Stimulated activated naive CD8-positive, alpha-beta T cell treated with anti-CD3 and anti-CD28 coated beads, Interleukin-15, amount 100 ng/mL, for 72 hours (primary cell): ENCODE results near the gene PDZD2.
"Not testable (repeated sequence)": the region's sequence is repeated elsewhere in the genome, so short reads cannot be mapped to it uniquely, and the experiment has no call there.

Experiments
- ATAC-seq: fragments of 150-1000 bp; cut with Tn5 transposase; 2 replicates; pipeline ENCODE4 v1.10.0; 2021; ENCODE audit warnings: mild to moderate bottlenecking, moderate library complexity
- DNase-seq, 2 donors: peaks; one replicate each; pipeline ENCODE4 v3.0.0; 2021 to 2022
- H3K27ac Mint-ChIP-seq, 2 donors: one replicate each; pipeline ENCODE4 v1.8.0; 2022; ENCODE audit warnings: mild to moderate bottlenecking in 2 of 2, mixed read lengths in 2 of 2, moderate library complexity in 2 of 2
- H3K27me3 Mint-ChIP-seq: one replicate; pipeline ENCODE4 v1.8.0; 2022; ENCODE audit warnings: mixed read lengths
- H3K4me1 Mint-ChIP-seq: one replicate; pipeline ENCODE4 v1.8.0; 2022; ENCODE audit warnings: mild to moderate bottlenecking, mixed read lengths
- H3K4me3 Mint-ChIP-seq, 2 donors: one replicate each; pipeline ENCODE4 v1.8.0; 2022; ENCODE audit warnings: mild to moderate bottlenecking in 2 of 2, mixed read lengths in 2 of 2, moderate library complexity in 1 of 2
- H3K9me3 Mint-ChIP-seq, 2 donors: one replicate each; pipeline ENCODE4 v1.8.0; 2022; ENCODE audit warnings: mixed read lengths in 2 of 2

The PDZD2 gene

DNA sequence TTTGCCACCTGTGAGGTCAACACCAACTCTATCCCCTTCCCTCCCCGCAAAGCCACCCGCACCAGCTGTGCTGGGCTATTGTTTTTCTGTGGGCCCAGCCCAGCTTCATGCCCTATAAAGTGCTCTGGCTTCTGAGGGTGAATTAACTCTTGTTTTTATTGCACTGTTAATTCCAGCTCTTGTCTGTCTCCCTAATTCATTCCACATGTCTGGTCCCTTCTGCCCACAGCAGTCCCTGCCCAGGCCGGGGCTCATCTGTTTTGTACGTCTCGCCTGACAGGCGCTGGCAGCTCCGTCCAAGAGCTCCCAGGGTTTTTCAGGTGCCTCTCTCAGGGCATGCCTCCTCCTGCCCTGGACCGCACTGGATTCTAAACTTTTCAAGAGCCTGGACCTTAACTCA lies 118.9 kb downstream of the PDZD2 start:
- no peaks in the 10 kb centered on the region for H3K9me3 Mint-ChIP-seq
- ATAC-seq (no peak), DNase-seq (no peak)
- H3K4me1 Mint-ChIP-seq = no peaks in the 10 kb centered on the region
- no peak overlapping the region for H3K27ac Mint-ChIP-seq
- H3K4me3 Mint-ChIP-seq = no peak overlapping the region
- H3K27me3 Mint-ChIP-seq = peaks cover 12% of the 10 kb centered on the region

DNA sequence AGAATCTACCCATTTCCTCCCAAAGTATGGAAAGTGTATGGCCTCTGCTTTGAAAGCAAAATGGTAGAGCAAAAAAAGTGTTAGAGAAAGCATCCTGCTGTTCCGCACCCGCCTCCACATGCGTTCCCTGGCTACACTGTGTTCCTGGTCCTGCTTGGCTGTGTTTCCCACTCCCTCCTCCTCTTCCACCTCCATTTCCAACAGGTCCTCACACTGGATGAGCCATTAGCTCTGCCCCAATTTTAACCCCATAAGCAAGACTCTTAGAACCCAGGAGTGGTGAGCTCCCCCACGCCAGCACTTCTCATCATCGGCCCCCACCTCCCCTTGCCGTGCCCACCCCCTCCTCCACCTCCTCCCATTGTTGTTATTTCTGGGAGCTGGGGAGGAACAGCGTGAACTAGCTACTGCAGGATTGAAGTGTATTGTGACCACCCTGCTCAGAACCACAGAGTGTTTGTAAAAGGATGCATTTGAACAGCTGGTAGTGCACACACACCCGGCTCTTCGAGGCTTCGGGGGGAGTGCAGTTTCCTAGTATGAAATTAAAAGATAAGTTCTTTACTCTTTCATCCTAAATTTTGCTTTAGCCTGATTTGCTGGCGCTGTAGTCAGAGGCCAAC lies 120.0 kb downstream of the PDZD2 start:
- Mint-ChIP-seq H3K27ac (peak overlapping the region in 1 of 2 donors; percentile 63), H3K4me3 (no peak overlapping the region), H3K9me3 (no peaks in the 10 kb centered on the region), H3K4me1 (no peaks in the 10 kb centered on the region), H3K27me3 (peaks cover 12% of the 10 kb centered on the region)
- DNase-seq (no peak), ATAC-seq (no peak)

DNA sequence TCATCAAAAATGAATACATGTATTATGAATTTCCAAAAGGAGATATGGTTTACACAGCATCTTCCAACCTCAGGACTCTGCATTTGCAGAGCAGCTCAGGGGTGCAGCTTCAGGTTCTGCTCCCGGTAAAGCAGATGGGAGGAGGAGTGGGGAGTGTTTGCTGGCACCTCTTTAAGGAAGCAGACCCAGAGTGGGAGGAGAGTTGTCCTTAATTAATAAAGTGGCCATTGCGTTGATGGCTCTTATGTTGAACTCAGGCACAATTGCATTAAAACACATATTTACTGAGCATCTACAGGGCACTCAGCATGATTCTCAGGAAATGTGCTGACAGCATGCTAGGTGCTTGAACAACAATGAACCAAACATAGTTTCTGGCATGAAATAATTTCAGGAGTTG lies 121.0 kb downstream of the PDZD2 start:
- no peak overlapping the region for H3K4me3 Mint-ChIP-seq
- H3K27ac Mint-ChIP-seq = no peak overlapping the region
- ATAC-seq = no peak
- DNase-seq = no peak
- H3K27me3 Mint-ChIP-seq = peaks cover 12% of the 10 kb centered on the region
- H3K9me3 Mint-ChIP-seq = no peaks in the 10 kb centered on the region
- no peaks in the 10 kb centered on the region for H3K4me1 Mint-ChIP-seq

GRCh38 chr5:31761877-31762276 lies 122.9 kb downstream of the PDZD2 start:
- Mint-ChIP-seq H3K4me3 (no peak overlapping the region), H3K27ac (no peak overlapping the region)

DNA sequence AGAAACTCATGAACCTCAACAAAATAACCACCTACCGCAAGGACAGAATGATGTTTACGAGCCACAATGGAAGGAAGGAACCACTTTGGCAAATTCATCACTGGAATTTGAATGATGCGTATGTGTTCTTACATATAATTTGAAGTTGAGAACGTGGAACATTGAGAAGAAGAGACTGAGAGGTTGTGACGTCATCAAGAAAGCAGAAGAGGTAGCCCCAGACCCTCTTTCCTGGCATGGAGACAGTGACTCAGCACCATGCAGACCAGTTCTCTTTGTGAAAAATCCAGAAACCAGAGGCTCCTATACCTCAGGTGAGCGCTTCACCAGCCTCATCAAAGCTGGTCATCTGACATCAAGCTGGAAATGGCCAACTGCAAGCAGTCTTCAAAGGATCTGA lies 124.5 kb downstream of the PDZD2 start:
- H3K27me3 Mint-ChIP-seq = no peaks in the 10 kb centered on the region
- no peaks in the 10 kb centered on the region for H3K9me3 Mint-ChIP-seq
- DNase-seq = no peak
- no peak overlapping the region for H3K4me3 Mint-ChIP-seq
- H3K4me1 Mint-ChIP-seq = no peaks in the 10 kb centered on the region
- no peak for ATAC-seq
- no peak overlapping the region for H3K27ac Mint-ChIP-seq

More at GRCh38 chr5:31761877-31762276, 122.9 kb downstream of the PDZD2 start:
- ATAC-seq (no peak), DNase-seq (no peak)
- Mint-ChIP-seq H3K27me3 (no peaks in the 10 kb centered on the region), H3K9me3 (no peaks in the 10 kb centered on the region), H3K4me1 (no peaks in the 10 kb centered on the region)

DNA sequence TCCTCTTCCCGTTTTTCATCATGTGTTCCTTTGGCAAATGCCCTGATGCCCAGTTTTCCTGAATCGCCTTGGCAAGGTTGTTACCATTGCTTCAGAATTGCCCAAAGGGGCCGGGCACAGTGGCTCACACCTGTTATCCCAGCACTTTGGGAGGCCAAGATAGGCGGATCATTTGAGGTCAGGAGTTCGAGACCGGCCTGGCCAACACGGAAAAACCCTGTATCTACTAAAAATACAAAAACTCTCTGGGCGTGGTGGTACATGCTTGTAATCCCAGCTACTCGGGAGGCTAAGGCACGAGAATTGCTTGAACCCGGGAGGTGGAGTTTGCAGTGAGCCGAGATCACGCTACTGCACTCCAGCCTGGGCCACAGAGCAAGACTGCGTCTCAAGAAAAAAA lies 125.8 kb downstream of the PDZD2 start:
- H3K27me3 Mint-ChIP-seq, ATAC-seq, DNase-seq, H3K4me3 Mint-ChIP-seq, H3K4me1 Mint-ChIP-seq, H3K27ac Mint-ChIP-seq, H3K9me3 Mint-ChIP-seq: not testable (repeated sequence)

GRCh38 chr5:31767335-31768031 lies 128.6 kb downstream of the PDZD2 start:
- no peaks in the 10 kb centered on the region for H3K9me3 Mint-ChIP-seq
- H3K27me3 Mint-ChIP-seq = no peaks in the 10 kb centered on the region
- no peaks in the 10 kb centered on the region for H3K4me1 Mint-ChIP-seq
- ATAC-seq = no peak
- DNase-seq = no peak
- H3K27ac Mint-ChIP-seq = no peak overlapping the region
- H3K4me3 Mint-ChIP-seq = no peak overlapping the region

GRCh38 chr5:31768046-31768445 lies 129.1 kb downstream of the PDZD2 start:
- H3K27ac Mint-ChIP-seq = no peak overlapping the region
- no peak overlapping the region for H3K4me3 Mint-ChIP-seq
- no peaks in the 10 kb centered on the region for H3K4me1 Mint-ChIP-seq
- ATAC-seq (no peak), DNase-seq (no peak)
- no peaks in the 10 kb centered on the region for H3K27me3 Mint-ChIP-seq
- no peaks in the 10 kb centered on the region for H3K9me3 Mint-ChIP-seq

DNA sequence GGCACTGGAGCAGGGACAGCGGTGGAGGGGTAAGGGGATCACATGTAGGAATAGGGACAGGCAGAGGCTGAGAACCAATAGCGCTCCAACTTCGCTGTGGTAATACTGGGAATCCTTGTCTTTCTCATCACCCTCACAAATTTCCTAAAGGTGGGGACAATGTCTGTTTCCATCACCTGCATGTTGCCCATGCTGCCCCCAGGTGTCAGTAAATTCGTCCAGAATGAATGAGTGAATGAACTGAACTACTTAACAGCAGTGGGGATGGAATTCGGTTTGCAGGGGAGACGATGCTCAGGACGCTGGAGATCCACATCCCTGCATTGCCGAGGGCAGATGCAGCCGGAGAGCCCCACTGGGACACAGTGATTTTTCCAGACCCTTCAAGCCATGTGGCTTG lies 129.9 kb downstream of the PDZD2 start:
- H3K4me3 Mint-ChIP-seq = no peak overlapping the region
- no peaks in the 10 kb centered on the region for H3K27me3 Mint-ChIP-seq
- no peak for ATAC-seq
- no peaks in the 10 kb centered on the region for H3K4me1 Mint-ChIP-seq
- H3K9me3 Mint-ChIP-seq = no peaks in the 10 kb centered on the region
- H3K27ac Mint-ChIP-seq = no peak overlapping the region
- no peak for DNase-seq

GRCh38 chr5:31769530-31769929 lies 130.6 kb downstream of the PDZD2 start:
- Mint-ChIP-seq H3K4me3 (no peak overlapping the region), H3K27ac (no peak overlapping the region), H3K9me3 (no peaks in the 10 kb centered on the region), H3K4me1 (no peaks in the 10 kb centered on the region), H3K27me3 (no peaks in the 10 kb centered on the region)
- ATAC-seq (no peak), DNase-seq (no peak)

- Mint-ChIP-seq H3K27me3 (no peaks in the 10 kb centered on the region), H3K27ac (no peak overlapping the region), H3K4me1 (no peaks in the 10 kb centered on the region), H3K4me3 (no peak overlapping the region), H3K9me3 (no peaks in the 10 kb centered on the region)
- DNase-seq (no peak), ATAC-seq (no peak)
These were observed 131.3 kb downstream of the PDZD2 start for GRCh38 chr5:31770132-31770720.

- Mint-ChIP-seq H3K4me3 (no peak overlapping the region), H3K27me3 (no peaks in the 10 kb centered on the region), H3K4me1 (no peaks in the 10 kb centered on the region), H3K27ac (peak overlapping the region in 1 of 2 donors; percentile 18), H3K9me3 (no peaks in the 10 kb centered on the region)
- peak; percentile 50 for ATAC-seq
- DNase-seq = no peak
These were observed 132.1 kb downstream of the PDZD2 start for GRCh38 chr5:31770998-31771397.

GRCh38 chr5:31771500-31771899 lies 132.6 kb downstream of the PDZD2 start:
- Mint-ChIP-seq H3K27me3 (no peaks in the 10 kb centered on the region), H3K4me3 (no peak overlapping the region)

DNA sequence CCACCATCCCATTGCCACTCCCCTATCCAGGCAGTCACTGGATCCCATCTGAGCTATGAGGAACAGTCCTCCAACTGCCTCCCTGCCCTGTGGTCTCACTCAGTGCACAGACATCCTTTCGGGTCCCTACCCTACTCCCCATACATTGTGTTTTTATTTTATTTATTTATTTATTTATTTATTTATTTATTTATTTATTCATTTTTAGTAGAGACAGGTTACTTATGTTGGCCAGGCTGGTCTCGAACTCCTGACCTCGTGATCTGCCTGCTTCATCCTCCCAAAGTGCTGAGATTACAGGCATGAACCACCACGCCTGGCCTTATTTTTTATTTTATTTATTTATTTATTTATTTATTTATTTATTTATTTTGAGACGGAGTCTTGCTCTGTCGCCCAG lies 137.4 kb downstream of the PDZD2 start:
- not testable (repeated sequence) for ATAC-seq, H3K27me3 Mint-ChIP-seq, H3K27ac Mint-ChIP-seq, H3K4me3 Mint-ChIP-seq, DNase-seq, H3K4me1 Mint-ChIP-seq, H3K9me3 Mint-ChIP-seq

More at GRCh38 chr5:31771500-31771899, 132.6 kb downstream of the PDZD2 start:
- ATAC-seq (no peak), DNase-seq (no peak)
- Mint-ChIP-seq H3K27ac (no peak overlapping the region), H3K9me3 (no peaks in the 10 kb centered on the region), H3K4me1 (no peaks in the 10 kb centered on the region)

GRCh38 chr5:31776976-31777651 lies 138.2 kb downstream of the PDZD2 start:
- H3K4me3 Mint-ChIP-seq = no peak overlapping the region
- ATAC-seq (peak; percentile 71), DNase-seq (no peak)
- H3K4me1 Mint-ChIP-seq = no peaks in the 10 kb centered on the region
- H3K27ac Mint-ChIP-seq = no peak overlapping the region
- no peaks in the 10 kb centered on the region for H3K27me3 Mint-ChIP-seq
- H3K9me3 Mint-ChIP-seq = no peaks in the 10 kb centered on the region

- no peaks in the 10 kb centered on the region for H3K9me3 Mint-ChIP-seq
- peak overlapping the region in 1 of 2 donors; percentile 8 for H3K27ac Mint-ChIP-seq
- no peak overlapping the region for H3K4me3 Mint-ChIP-seq
- ATAC-seq (no peak), DNase-seq (no peak)
- no peaks in the 10 kb centered on the region for H3K27me3 Mint-ChIP-seq
- H3K4me1 Mint-ChIP-seq = no peaks in the 10 kb centered on the region
These were observed 142.8 kb downstream of the PDZD2 start for GRCh38 chr5:31781772-31782171.
